Stimulated activated CD8-positive, alpha-beta memory T cell treated with anti-CD3 and anti-CD28 coated beads, Interleukin-12 subunit alpha, Interleukin-12 subunit beta, amount 100 ng/mL, for 4 hours (primary cell): Measurements from ENCODE around the gene CCDC127.
"Not testable (repeated sequence)": the region's sequence is repeated elsewhere in the genome, so short reads cannot be mapped to it uniquely, and the experiment has no call there.

ENCODE experiments used
- DNase-seq: peaks from one replicate; pipeline ENCODE4 v3.0.0-alpha.2; 2020; ENCODE audit warnings: low read depth

CCDC127 gene

GRCh38 chr5:203246-203930 is 14.6 kb downstream of the CCDC127 start:
- no peak for DNase-seq

GRCh38 chr5:201672-202071 is 16.3 kb downstream of the CCDC127 start:
- no peak for DNase-seq

- no peak for DNase-seq
These were observed 17.0 kb downstream of the CCDC127 start for GRCh38 chr5:200985-201384.

- DNase-seq: no peak
These were observed 17.9 kb downstream of the CCDC127 start for GRCh38 chr5:199950-200645.

- no peak for DNase-seq
These were observed 18.6 kb downstream of the CCDC127 start for GRCh38 chr5:199197-199949.

- no peak for DNase-seq
These were observed 19.3 kb downstream of the CCDC127 start for GRCh38 chr5:198516-199196.

- DNase-seq: no peak
These were observed 20.0 kb downstream of the CCDC127 start for GRCh38 chr5:197892-198489.

- not testable (repeated sequence) for DNase-seq
These were observed 20.9 kb downstream of the CCDC127 start for GRCh38 chr5:197031-197430.

- no peak for DNase-seq
These were observed 21.6 kb downstream of the CCDC127 start for GRCh38 chr5:196350-196749.

- no peak for DNase-seq
These were observed 22.4 kb downstream of the CCDC127 start for GRCh38 chr5:195401-196160.

GRCh38 chr5:194603-195209 is 23.2 kb downstream of the CCDC127 start:
- DNase-seq: no peak

GRCh38 chr5:194102-194501 is 23.9 kb downstream of the CCDC127 start:
- DNase-seq: no peak

GRCh38 chr5:192970-193831 is 24.8 kb downstream of the CCDC127 start:
- DNase-seq: no peak

- no peak for DNase-seq
These were observed 25.3 kb downstream of the CCDC127 start for GRCh38 chr5:192691-192969.

GRCh38 chr5:191949-192690 is 25.8 kb downstream of the CCDC127 start:
- no peak for DNase-seq

- DNase-seq: no peak
These were observed 26.7 kb downstream of the CCDC127 start, which contains the start of gene LRRC14B for GRCh38 chr5:191036-191948. Gene LRRC14B (plus strand): TSS chr5:191495. CDS start chr5:191539, 44 bp downstream.

GRCh38 chr5:190366-191035 is 27.5 kb downstream of the CCDC127 start:
- no peak for DNase-seq

GRCh38 chr5:189976-190365 is 28.0 kb downstream of the CCDC127 start:
- DNase-seq: no peak
